NCI-H226 (cell line): ENCODE measurements around the gene NXNL1.
"Not testable (repeated sequence)": the region's sequence is repeated elsewhere in the genome, so short reads cannot be mapped to it uniquely, and the experiment has no call there.

Experiments used
- DNase-seq: peaks from one replicate; pipeline ENCODE4 v3.0.0-alpha.2; 2015

Gene NXNL1

DNA sequence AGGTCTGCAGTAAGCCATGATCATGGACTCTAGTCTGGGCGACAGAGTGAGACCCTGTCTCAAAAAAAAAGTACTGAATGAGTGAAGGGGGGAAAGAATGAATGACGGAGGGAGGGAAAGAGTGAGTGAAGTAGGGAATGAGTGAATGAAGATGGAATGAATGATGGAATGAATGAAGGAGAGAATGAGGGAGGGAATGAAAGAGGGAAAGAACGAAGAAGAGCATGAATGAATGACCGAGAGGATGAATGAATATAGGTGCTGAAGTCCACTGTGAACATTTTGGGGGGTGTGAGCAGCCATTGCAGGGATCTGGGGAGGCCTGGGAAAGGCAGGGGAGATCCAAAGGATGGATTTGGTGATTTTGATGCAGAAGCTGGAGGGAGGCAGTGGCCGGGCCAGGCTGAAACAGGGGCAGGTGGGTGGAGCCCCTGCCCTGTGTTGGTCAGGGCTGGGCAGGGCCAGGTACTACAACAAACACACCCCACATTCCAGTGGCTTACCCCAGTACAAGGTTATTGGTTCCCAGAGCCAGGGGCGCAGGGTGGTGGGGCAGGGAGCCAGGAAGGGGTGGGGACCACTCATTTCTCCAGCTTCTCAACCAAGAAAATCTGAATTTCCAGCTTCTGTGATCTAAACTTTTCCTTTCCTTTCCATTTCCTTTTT, 23.9 kb upstream of the NXNL1 start:
- DNase-seq = peak; percentile 39

DNA sequence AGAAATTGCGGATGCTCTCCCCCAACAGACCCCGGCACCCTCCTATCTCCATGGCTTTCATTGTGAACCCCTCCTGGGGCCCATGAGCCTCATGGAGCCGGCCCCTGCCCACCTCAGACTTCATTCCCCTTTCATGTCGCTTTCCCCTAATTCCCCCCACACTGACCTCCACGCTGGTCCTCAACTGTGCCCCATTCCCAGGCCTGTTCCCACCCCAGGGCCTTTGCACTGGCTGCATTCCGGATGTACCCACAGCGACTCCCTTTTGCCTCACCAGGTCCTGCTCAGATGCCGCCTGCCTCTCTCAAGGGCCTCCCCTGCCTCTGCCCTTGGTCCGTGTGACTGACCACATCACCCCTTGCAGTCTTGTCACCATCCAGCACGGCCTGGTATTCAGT, 22.9 kb upstream of the NXNL1 start:
- no peak for DNase-seq

GRCh38 chr19:17482877-17483604, 22.3 kb upstream of the NXNL1 start:
- no peak for DNase-seq

DNA sequence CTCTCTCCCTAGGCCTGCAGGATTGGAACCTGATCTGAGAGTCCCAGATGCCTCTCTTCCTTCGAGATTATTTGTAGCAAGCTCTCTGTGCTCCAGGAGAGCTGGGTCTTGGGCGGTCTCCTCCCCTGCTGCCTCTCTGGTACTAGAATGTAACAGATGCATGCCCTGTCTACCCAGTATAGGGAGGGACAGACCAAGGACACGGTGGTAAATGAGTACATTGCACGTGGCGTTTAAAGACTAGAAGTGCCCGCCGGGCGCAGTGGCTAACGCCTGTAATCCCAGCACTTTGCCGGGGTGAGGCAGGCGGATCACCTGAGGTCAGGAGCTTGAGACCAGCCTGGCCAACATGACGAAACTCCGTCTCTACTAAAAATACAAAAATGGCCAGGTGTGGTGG, 21.3 kb upstream of the NXNL1 start:
- DNase-seq = no peak

DNA sequence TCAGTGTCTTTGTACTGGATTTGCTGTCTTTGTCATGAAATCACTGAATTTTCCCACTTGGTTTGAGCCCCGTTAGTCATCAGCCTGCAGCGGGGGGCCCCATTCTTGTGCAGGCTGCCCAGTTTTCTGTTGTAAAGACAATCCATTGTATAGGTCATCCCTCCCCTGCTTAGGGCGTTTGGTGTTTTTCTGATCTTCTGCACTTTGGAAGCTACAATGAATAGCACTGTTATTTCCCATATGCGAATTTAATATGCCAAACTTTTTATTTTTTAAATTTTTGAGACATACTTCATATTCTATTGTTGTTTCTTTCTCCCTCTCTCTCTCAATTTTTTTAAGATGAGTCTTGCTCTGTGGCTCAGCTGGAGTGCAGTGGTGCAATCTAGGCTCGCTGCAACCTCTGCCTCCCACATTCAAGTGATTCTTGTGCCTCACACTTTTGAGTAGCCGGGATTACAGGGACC, 18.6 kb upstream of the NXNL1 start:
- peak; percentile 44 for DNase-seq

DNA sequence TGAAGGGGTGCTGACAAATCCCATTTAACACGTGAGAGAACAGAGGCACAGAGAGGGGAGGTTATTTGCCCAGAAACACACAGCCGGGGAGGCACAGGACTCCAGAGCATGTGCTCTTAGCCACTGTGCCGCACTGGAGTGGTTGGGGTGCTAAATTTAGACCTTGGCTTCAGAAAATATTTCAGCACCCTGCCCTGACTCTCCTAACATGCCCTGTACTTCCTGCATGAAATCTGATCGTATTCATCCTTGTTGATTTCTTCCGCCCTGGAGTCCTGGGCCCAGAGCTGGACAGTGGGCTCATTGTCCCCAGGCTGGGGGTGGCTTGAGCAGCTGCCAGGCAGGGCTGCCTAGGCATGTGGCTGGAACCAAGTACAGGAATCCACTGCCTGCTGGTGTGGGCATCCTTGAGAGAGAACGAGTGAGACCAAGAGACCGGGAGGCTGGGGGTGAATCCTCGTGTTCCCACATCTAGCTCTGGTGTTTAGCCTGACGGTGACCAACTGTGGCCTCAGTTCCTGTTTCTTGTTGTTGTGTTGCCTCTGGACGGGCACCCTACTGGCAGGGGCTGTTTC, 14.9 kb upstream of the NXNL1 start:
- no peak for DNase-seq

DNA sequence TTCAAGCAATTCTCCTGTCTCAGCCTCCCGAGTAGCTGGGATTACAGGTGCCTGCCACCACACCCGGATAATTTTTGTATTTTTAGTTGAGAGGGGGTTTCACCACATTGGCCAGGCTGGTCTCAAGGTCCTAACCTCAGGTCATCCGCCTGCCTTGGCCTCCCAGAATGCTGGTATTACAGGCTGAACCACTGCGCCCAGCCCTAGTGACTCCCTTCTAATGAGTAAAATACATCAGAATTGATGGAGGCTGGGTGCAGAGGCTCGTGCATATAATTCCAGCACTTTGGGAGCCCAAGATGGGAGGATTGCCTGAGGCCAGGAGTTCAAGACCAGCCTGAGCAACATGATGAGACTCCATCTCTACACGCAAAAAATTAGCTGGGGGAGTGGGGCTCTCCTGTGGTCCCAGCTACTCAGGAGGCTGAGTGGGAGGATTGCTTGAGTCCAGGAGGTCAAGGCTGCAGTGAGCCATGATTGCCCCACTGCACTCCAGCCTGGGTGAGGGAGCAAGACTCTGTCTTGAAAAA, 14.3 kb upstream of the NXNL1 start:
- DNase-seq = not testable (repeated sequence)

GRCh38 chr19:17473041-17473440, 12.3 kb upstream of the NXNL1 start:
- peak; percentile 61 for DNase-seq

DNA sequence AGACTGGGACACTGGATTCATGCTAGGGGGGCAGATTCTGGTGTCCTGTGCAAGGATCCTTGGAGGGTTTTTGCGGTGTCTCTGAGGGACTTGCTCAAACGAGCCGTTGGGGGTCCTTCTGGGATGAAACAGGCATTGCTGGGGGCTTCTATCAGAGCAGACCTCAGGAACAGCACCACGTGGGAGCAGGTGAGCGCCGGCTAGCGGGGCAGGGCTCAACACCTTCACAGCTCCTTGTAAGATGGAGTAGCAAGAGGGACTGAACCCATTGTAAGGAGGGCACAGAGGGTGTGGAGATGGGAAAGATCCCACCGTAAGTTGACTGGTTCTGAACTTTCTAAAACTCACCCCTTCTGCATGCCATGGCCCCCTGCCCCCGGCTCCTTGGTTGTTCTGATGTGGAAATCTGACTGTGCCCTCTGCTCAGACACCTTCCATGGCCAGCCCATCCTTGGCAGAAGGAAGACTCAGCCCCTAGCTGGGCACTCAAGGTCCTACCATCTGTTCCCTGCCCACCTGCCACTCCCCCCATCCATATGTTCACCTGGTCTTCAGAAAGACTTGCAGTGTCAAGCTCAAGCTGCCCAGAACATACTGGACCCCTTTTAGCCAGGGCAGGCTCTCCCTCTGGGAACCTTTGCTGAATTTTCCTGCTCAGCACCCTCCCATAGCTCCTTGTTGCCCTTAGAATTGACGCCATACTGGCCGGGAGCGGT, 10.8 kb upstream of the NXNL1 start:
- DNase-seq = no peak

- peak; percentile 98 for DNase-seq
Measured at GRCh38 chr19:17470068-17470841, 9.5 kb upstream of the NXNL1 start, which contains the start of gene SLC27A1. SLC27A1 (plus strand) TSS chr19:17470524; CDS start chr19:17470541, 17 bp downstream.

- peak; percentile 86 for DNase-seq
Measured at GRCh38 chr19:17469481-17470067, 8.8 kb upstream of the NXNL1 start.

- DNase-seq = no peak
Measured at GRCh38 chr19:17469092-17469480, 8.4 kb upstream of the NXNL1 start.

DNA sequence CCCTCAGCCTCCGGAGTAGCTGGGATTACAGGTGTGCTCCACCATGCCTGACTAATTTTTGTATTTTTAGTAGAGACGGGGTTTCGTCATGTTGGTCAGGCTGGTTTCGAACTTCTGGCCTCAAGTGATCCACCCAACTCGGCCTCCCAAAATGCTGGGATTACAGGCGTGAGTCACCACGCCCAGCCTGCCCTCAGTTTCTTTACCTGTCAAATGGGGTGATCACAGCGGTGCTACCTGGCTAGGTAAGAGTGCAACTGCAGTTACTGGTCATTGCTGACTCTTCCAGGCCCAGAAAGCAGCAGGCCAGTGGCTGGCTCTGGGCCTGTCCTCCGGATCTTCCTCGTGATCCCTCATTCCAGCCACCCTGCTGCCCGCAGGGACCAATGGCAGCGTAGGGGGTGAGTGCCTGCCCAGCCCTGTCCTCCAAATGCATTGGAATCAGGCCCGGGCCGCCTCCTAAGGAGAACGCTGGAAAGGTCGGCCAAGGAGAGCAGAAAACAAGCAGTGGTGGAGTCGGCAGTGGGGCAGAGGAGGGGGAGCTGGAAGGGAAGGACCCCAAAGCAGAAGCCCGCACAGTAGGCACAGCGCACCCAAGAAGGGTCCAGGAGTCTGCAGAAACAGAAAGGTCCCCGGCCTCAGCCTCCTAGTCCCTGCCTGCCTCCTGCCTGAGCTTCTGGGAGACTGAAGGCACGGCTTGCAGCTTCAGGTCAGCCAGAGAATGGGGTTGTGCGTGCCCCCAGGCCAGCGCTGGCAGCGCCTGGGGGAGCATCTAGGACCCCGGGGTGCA, 7.8 kb upstream of the NXNL1 start:
- DNase-seq = no peak

DNA sequence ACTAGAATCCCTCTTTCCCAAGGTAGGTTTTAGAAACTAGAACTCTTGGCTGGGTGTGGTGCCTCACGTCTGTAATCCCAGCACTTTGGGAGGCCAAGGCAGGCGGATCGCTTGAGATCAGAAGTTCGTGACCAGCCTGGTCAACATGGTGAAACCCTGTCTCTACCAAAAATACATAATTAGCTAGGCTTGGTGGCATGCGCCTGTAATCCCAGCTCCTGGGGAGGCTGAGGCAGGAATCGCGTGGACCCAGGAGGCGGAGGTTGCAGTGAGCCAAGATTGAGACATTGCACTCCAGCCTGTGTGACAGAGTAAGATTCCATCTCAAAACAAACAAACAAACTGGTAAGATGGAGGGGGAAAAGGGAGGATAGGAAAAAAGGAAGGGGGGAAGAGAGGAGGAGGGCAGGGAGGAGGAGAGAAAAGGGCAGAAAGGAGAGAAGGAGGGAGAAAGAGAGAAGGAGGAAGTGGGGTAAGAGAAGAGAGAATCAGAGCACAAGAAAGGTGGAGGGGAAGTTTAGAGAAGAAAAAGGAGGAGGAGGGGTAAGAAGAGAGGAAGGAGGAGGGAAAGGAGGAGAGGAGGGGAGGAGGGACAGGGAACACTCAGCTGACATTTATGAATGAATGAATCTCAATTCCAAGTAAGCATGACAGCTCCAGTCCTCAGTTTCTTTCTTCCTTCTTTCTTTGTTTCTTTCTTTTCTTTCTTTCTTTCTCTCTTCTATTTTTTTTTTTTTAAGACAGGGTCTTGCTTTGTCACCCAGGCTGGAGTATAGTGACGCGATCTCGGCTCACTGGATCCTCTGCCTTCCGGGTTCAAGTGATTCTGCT, 7.0 kb upstream of the NXNL1 start:
- no peak for DNase-seq

DNA sequence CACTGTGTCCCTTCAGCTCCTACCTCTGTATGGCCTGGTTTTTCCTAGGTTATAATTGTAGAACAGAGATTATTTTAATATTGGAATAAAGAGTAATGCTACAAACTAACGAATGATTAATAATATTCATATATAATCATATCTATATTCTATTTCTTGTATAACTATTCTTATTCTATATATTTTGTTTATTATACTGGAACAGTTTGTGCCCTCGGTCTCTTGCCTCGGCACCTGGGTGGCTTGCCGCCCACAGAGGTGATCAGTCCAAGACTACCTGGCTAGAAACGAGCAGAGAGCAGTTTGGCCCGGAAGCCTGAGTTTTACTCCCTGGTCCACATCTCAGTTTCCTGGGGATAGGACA, 5.7 kb upstream of the NXNL1 start:
- DNase-seq = no peak

DNA sequence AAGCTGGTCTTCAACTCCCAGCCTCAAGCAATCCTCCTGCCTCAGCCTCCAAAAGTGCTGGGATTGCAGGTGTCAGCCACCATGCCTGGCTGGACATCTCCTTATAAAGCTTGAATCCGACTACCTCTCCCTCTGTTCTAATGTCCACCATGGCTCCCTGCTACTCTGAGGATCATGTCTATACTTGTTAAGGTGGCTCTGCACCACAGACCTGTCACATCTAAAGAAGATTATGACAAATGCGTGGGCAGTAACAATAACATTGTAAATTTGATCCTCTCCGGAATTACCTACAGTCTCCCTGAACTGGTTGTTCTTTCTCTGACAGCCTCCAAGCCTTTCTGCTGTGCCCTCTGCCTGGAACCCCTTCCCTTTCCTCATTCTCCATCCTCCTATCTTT, 1.8 kb downstream of the NXNL1 start:
- DNase-seq = no peak

GRCh38 chr19:17457616-17458015, 3.1 kb downstream of the NXNL1 start:
- DNase-seq = no peak

DNA sequence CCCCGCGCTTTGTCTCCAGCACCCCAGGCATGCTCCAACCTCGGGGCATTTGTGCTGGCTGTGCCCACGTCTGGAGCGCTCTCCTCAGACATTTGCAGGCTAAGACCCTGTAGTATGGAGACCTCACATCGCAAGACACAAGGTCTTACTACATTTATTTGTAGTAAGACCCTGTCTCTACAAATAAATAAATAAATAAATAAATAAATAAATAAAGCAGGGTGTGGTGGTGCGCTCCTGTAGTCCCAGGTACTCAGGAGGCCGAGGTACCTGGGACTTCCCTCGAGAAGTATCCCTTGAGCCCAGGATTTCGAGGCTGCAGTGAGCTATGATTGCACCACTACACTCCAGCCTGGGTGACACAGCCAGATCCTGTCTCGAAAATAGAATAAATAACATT, 4.6 kb downstream of the NXNL1 start:
- no peak for DNase-seq

DNA sequence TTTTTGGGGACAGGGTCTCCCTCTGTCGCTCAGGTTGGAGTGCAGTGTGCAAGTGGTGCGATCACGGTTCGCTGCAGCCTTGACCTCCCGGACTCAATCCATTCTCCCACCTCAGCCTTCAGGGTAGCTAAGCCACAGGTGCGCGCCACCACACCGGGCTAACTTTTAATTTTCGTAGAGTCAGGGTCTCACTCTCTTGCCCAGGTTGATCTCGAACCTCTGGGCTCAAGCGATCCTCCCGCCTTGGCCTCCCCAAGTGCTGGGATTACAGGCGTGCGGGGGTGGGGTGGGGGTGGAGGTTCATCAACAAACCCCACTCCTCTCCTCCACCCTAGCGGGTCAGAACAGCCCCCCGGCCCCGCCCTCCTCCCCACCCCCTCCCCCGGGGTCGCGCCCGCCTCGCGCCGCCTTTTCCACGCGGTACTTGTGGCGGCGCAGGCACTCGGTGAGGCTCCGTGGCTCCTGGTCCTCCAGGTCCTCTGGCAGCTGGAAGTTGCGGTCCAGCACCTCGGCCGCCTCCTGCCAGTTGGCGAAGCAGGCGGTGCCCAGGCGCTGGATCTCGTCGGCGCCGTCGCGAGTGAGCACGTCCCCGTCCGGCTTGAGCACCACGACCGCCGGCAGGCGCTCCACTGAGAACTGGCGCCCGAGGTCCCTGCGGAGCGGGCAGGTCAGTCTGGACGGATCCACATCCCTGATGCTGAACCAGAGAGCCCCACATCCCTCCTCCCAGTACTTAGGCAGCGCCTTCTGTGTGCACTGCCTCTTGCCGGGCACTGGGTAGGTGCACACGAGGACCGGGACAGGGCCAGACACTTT, 5.2 kb downstream of the NXNL1 start:
- no peak for DNase-seq
